Femur (tissue), 1 donor: Measurements from ENCODE around the gene DDX49.

Source experiments
- DNase-seq: peaks from one replicate; pipeline ENCODE4 v3.0.0-alpha.2; 2017

Gene DDX49, protein sequence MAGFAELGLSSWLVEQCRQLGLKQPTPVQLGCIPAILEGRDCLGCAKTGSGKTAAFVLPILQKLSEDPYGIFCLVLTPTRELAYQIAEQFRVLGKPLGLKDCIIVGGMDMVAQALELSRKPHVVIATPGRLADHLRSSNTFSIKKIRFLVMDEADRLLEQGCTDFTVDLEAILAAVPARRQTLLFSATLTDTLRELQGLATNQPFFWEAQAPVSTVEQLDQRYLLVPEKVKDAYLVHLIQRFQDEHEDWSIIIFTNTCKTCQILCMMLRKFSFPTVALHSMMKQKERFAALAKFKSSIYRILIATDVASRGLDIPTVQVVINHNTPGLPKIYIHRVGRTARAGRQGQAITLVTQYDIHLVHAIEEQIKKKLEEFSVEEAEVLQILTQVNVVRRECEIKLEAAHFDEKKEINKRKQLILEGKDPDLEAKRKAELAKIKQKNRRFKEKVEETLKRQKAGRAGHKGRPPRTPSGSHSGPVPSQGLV

DNA sequence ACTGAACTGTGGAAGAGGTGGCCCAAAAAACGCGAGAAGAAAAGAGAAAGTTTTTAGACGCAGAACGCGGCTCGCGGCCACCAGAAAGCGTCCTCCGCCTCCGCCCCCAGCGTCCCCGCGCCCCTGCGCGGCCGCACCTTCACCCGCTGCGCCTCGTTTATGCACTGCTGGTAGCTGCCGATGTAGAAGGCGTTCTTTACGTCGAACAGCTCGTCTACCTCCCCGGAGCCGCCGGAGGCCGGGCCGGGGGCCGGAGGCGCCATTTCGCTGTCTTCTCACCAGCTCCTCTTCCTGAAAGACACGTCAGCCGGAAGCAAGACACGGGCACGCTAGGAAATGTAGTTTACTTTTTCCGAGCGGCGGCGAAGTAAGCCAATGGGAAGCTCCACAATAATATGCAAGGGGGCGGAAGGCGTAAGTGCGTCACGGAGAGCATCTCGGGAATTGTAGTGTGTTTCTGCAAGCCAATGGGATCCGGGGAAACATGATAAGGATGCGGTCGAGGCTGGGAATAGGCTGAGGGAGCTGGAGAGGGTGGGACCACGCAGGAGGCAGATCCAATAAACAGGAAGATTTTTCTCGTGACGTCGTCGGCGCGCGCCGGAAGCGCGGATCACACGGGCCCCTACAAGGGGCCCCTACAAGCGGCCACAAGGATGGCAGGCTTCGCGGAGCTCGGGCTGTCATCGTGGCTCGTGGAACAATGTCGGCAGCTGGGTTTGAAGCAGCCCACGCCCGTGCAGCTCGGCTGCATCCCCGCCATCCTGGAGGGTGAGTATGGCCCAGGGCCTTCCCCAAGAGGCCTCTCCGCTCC is at the start of gene DDX49, which contains the start of gene COPE:
DDX49 (plus strand) TSS at position 630 of the 814 bp plus-strand sequence; CDS start at position 657, 27 bp downstream.
COPE (minus strand) TSS at position 302 of the 814 bp plus-strand sequence; CDS start at position 263, 39 bp downstream.
- DNase-seq = peak; percentile 99

DNA sequence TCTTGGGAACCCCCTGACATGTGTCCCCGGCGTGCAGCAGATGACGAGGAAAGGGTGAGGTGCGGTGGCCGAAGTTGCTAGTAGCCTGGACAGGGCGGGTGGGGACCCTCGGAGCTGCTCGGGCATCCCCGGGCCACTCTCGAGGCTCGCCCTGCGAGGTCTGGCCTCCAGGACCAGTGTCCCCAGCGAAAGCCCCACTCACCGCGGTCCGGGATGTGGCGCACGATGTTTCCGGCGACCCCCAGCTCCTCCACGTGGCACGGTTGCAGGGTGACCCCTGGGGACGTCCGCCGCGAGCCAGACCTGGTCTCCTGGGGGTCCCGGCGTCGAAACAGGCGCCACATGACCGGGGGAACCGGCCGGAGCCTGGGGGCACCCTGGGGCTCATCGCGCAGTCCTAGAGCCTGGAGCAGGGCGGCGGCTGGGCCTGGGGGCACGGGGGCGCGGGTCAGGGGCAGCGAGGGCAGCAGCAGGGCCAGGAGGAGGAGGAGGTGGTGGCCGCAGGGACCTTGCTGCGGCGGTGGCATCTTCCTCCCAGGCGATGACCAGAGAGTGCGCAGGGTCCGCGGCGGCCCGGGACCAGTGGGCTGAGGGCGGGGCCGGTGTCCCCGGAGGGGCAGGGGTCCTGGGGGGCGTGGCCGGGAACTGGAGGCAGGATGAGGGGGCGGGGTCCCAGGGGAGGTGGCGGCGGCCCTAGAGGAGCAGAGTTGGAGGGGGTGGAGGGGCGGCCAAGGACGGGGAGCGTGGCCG is 49.6 kb upstream of the DDX49 start:
- no peak for DNase-seq

DNA sequence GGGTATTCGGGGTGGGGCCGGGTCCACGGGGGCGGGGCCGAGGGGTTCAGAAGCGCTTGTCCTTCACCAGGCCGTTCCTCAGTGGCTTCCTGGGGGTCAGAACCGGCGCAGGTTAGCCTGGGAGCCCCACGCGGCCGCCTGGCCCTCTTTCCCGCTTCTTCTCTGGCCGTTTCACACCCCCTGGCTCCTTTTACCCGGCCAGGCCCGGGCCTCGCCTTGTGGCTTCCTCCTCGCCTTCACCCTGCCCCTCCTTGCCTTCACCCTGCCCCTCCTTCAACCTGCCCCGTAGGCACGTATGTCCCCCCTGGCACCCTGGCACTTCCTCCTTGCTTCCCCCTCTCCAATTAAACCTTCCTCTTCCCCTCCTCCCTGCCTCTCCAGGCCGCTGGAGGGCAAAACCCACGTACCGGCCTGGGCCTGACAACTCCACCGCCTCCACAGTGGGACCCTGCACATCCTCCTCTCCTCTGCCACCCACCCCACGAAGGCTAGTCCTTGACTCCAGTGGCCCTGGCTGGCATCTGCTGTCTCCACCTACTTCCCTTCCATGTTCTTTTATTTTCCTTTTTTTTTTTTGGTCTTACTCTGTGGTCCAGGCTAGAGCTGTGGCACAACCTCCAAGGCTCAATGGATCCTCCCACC is 48.9 kb upstream of the DDX49 start:
- DNase-seq = no peak

DNA sequence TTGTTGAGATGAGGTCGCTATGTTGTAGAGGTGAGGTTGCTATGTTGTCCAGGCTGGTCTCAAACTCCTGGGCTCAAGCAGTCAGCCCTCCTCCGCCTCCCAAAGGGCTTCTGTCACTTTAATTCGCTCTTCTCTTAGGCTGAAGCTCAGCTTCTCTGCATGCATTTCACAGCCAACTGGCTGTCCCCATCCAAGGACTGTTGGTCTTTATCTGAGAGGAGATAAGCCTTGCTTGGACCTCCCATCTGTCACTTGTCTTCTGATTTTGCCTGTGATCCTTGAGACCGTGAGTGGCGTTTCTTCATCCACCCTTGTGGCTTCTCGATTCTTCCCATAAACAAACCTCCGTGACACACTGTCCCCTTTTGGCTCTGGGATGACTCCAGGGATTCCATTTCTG is 48.0 kb upstream of the DDX49 start:
- no peak for DNase-seq

DNA sequence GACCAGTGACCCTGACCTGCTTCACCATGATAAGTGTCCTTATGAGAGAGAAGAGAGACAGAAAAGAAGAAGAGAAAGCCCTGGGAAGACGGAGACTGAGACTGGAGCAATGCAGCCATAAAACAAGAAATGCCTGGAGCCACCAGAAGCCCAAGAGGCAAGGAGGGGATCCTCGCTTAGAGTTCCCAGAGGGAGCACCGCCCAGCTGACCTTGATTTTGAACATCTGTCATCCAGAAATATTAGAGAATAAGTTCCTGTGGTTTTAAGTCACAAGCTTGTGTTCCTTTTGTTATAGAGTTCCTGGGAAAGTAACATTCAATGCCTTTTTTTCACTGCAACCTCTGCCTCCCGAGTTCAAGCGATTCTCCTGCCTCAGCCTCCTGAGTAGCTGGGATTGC is 43.8 kb upstream of the DDX49 start:
- DNase-seq = no peak

DNA sequence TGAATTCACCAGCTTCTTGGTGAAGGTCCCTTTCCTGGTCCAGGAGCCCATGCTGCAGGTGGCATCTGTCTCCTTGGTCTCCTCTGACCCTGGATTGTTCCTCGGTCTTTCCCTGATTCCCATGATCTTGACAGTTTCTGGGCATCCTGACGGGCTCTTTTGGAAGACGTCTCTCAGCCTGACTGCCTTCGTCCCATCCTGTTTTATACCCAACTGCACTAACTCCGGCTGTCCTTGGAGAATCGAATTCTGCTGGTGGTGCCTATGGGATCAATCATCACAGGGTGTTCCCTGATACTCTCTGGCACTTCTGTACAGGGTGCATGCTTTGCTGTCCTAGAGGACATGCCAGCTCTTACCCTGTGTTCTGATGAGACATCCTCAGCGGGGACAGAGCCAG is 42.6 kb upstream of the DDX49 start:
- no peak for DNase-seq

DNA sequence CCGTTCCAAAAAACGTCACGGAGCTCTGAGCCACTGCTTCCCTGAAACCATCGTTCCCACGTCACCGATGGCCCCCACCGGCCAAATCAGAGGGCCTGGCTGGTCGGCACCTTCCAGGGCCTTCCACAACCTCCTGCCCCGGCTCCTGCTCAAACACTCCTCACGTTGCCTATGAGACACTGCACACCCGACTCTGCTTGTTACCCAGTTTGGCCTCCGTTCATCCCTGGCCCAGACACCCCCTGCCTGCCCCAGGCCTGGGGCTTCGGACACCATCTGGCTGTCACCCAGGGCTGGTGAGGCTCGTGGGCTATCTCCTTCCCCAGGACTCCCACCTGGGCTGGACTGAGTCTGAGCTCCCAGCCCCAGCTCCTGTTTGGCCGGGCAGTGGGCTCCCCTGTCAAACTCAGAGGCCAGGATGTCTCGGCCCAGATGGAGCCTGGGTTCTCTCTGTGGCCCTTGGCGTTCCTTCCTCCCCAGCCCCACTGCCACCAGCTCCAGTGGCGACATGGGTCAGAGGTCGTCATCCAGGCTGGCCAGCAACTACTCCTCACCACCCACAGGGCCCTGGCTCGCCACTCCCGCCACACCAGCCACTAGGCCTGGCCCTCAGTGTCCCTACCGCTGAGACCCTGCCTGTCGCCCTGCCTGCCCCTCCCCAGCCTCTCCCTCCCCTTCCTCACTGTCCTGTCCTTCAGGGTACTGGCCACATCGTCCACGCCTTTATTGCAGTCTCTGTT is 41.3 kb upstream of the DDX49 start:
- DNase-seq = no peak

DNA sequence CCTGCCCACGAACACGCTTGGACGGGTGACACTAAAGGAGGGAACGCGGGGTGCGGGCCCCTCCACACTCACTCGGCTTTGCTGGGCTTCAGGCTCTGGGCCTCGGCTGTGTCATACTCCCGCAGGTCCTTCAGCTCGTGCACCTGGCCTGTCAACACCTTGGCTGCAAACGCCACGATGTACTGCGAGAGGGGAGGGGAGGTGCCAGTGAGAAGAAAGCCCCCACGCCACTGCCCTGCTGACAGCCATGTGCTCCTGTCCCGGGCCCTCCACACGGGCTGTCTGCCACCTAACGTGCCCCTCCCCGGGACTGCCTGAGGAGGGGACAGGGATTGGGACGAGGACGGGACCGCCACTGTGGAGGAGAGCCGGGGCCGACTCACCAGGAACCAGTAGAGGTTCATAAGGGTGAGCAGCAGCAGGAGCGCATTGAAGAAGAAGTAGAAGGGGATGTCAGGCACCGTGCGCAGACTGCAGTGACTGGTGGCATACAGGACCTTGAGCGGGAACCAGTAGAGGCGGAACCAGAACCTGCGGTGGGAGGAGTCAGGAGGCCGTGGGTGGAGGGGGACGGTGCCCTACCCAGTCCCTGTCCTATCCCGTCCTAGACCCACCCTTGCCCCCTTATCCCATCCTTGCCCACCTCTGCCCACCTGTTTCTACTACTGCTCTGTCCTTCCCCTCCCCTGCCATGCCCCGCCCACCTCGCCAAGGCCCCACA is 40.5 kb upstream of the DDX49 start:
- no peak for DNase-seq

DNA sequence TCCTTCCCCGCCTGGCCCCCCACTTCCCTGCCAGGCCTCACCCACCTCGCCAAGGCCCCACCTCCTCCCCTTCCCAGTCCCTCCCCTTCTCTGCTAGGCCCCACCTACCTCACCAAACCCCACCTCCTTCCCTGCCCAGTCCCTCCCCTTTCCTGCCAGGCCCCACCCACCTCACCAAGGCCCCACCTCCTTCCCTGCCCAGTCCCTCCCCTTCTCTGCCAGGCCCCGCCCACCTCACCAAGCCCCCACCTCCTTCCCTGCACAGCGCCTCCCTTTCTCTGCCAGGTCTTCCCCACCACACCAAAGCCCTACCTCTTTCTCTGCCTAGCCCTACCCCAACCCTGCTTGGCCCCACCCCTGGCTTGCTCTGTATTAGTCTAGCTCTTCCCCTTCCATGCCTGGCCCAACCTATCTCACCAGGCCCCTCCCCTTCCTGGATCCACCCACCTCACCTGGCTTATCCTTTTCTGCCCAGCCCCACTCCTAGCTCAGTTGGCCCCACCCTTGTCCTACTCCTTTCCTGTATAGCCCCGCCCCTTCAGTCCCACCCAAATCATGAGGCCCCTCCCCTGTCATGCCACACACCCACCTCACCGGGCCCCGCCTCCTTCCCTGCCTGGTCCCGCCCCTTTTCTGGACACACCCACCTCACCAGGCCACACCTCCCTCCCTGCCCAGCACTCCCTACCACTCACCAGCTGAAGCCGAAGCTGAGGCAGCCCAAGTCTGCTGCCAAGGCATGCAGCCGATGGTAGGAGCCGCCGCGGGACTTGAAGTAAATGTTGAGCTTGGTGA is 39.7 kb upstream of the DDX49 start:
- DNase-seq = no peak

DNA sequence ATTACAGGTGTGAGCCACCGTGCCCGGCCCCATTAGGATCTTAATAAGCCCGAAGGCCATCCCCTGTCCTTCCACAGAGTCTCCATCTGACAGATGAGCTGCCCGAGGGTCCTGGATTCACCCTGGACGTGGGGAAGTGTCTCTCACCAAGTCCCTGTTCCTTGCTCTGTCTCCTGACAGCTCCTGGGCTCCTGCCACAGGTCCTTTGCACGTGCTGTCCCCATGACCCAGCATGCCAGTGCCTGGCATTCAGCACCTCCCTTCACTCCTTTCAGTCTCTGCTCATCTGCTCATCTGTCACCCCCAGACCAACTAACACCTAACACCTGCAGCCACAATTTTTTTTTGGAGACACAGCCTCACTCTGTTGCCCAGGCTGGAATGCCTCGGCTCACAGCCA is 38.0 kb upstream of the DDX49 start:
- DNase-seq = no peak

DNA sequence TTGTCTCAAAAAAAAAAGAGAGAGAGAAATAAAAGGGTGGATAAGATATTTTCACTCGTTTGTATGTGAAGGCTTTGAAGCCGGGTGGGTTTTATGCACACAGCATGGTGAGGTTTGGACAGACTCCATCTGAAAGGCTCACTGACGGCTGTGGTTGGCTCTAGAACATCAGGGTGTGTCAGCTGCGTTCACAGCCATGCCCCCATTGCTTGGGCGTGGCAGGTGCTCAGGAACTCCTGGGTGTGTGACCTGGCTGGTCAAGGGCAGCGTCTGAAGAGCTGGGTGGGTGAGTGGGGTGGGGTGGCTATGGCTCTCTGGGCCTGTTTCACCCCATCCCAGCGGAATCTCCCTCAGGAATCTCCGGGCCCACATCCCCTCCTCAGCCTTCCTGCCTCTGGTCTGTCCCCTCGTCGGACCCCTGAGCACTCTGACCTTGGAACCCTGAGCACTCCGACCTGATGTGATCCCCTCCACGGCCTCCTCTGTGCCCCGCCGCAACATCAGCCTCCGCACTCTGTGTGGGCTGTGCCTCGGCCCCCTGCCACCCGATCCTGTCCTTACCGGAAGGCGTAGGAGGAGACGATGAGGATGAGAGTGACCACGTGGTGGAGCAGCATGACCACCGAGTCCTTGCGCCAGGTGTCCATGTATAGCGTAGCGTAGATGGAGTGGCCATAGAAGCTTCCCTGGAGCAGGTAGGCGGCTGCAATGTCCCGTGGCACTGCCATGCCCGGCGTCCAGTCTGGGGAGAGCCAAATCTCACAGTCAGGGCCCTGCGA is 35.8 kb upstream of the DDX49 start:
- DNase-seq = no peak

DNA sequence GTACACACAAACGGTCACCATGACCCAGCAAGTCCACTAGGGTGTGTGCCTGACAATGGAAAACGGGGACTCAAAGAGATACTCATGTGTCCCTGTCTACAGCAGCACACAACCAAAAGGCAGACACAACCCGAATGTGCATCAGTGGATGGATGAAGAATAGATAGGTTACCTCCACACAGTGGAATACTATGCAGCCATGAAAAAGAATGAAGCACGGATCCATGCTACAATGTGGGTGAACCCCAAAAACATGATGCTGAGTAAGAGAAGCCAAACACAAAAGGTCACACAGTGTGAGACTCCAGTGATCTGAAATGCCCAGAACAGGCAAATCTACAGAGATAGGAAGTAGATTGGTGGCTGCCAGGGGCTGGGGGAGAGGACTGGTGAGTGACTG is 32.5 kb upstream of the DDX49 start:
- DNase-seq = no peak

DNA sequence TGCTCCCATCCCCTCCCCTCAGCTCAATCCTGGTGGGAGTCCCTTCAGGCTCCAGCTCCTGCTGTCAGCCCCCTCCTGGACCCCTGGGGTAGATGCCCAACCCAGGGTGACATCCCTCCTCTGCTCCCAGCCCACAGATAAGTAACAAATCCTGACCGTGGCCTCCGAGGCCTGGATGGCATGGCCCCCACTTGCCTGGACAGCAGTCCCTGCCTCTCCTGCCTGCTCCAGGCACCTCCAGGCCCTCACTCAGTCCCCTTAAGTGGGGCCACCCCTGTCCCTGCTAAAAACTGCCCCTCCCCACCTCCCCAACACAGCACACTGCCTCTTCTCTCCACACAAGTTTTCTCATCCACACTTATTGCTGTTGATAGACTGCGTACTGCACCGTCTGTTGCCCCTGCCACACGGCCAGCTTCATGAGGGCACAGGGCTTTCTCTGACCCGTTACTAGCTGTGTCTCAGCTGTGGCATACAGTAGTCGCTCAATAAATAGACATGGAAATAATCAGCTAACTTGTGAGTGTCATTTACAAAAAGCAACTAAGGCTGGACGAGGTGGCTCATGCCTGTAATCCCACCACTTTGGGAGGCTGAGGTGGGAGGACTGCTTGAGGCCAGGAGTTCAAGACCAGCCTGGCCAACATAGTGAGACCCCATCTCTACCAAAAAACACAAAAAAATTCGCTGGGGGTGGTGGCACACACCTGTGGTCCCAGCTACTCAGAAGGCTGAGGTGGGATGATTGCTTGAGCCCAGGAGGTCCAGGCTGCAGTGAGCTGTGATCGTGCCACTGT is 29.4 kb upstream of the DDX49 start:
- no peak for DNase-seq

DNA sequence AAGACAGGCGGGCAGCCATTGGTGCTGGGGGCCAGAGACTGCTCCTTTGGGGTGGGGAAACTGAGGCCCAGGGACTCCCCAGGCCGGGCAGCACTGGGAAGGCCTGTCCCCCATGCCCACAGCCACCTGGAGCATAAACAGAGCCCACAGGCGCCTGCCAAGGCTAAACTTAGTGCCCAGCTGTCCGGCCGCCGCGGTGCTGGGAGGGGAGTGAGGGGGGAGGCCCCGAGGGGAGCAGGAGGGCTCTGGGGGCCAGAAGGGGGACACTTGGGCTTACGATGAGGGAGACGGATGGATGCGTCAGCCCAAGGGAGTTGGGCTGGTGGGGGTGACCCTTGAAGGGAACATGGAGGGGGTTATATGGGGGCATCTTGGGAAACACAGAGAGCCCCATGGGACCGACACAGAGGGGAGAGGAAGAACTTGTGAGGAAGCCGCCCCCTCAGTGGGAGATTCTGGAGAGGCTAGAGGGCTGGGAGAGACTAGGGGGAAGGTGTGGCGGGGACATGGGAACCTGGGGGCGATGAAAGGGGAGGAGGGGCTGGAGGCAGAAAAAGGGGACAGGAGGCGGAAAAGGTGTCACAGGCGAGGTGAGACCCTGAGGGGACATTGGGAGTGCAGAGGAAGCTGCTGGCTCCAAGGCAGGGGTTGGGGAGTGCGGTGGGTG is 25.8 kb upstream of the DDX49 start:
- peak; percentile 56 for DNase-seq

DNA sequence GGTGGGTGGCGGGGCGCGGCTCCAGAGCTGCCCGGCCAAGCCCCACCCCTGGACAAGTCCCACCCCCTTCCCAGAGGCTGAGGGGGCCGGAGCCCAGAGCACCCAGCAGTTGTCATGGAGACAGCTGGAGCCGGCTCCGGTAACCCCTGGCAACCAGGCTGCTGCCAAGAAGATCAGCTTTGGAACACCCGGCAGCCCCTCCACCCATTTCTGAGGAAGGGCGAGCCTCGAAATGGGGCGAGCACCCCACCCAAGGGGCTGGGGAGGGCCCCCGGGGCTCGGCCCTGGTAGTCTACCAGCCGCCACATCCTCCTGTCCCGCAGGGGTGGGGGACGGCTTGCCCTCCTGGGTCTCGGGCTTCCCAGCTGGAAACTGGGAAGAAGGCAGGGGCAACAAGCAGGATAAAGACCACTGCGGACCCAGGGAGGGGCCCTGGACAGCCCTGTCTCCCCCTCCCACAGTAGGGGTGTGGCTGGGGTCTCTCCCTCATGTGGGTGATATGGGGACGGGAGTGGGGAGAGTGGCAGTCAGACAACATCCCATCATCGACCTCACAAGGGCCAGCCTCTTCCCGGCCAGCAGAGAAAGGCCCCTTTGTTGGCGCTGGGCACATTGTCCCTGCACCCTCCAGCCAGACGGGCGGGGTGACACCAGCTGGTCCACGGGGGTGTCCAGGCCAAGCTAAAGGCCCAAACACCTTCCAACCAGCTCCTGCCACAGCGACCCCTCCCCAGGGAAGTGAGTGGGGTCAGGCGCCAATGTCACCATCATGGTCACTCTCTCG is 25.1 kb upstream of the DDX49 start:
- peak; percentile 90 for DNase-seq

DNA sequence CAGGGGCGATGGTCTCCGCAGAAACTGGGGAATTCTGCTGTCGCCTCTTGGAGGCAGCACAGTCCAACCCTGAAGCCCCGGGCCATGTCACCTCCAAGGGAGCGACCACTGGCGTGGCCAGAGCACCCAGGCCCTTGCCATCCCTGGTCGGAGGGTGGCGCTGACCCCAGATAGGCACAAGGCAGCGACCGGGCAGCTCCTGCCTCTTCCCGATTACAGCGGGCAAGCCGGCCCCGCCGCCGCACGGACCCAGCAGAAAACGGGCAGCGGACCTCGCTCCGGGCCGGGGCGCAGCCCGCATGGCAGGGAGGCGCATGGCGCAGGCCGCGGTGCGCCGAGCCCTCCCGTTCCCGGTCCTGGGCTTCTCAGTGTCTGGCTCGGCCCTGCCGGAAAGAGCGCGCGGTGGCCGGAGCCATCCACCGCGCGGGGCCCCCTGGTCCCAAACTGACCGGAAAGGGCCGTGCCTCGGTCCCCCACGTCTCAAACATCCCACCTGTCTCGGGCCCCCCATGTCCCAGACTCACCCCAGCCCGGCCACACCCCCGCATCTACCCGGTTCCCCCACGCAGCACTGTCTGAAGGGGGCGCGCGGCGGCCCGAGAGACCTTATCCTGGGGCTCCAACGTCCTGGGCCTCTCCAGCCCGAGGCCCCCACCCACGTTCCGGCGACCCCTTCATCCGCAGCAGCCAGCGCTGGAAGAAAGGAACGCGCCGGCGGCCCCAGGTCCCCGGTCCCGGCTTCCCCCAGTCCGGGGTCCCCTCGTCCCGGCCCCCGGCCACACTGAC is 24.3 kb upstream of the DDX49 start:
- DNase-seq = peak; percentile 70
